HG02885 (cell line): Measurements from ENCODE around the gene ECSCR.
"Not testable (repeated sequence)": the region's sequence is repeated elsewhere in the genome, so short reads cannot be mapped to it uniquely, and the experiment has no call there.

Source experiments
- ATAC-seq: cut with Tn5 transposase; IDR thresholded peaks from one replicate; pipeline ENCODE4 v1.9.1; 2021; ENCODE audit warnings: mild to moderate bottlenecking; ENCODE audit not compliant: unreplicated experiment, poor library complexity

Gene ECSCR, protein sequence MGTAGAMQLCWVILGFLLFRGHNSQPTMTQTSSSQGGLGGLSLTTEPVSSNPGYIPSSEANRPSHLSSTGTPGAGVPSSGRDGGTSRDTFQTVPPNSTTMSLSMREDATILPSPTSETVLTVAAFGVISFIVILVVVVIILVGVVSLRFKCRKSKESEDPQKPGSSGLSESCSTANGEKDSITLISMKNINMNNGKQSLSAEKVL

GRCh38 chr5:139462586-139463276, at the start of gene ECSCR:
Gene ECSCR (minus strand): TSS chr5:139462743. CDS start chr5:139462670, 73 bp downstream.
- ATAC-seq = no peak

DNA sequence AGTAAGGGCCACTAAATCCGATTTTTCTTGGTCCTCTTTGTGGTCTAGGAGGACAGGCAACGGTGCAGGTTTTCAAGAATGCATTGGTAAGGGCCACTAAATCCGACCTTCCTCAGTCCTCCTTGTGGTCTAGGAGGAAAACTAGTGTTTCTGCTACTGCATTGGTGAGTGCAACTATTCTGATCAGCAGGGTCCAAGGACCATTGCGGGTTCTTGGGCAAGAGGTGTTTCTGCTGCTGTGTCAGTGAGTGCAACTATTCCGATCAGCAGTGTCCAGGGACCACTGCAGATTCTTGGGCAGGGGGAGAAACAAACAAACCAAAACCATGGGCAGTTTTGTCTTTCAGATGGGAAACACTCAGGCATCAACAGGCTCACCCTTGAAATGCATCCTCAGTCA, 42.2 kb upstream of the ECSCR start:
- ATAC-seq = not testable (repeated sequence)

DNA sequence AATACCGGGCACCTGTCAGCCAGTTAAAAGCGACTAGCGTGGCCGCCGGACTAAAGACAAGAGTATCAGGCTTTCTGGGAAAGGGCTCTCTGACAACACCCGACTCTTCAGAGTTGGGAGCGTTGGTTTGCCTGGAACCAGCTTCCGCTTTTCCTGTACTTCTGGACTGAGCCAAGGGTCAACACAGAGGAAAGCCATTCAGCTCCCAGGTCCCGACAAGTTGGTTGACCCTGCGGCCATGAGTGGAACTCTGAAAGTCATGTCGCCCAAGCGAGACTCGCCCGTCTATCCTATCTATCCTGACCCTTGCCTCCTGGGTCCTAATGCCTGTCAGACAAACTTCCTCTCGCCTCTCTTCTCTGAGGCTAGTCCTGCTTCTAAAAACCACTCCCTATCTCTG, 41.3 kb upstream of the ECSCR start:
- ATAC-seq = not testable (repeated sequence)

DNA sequence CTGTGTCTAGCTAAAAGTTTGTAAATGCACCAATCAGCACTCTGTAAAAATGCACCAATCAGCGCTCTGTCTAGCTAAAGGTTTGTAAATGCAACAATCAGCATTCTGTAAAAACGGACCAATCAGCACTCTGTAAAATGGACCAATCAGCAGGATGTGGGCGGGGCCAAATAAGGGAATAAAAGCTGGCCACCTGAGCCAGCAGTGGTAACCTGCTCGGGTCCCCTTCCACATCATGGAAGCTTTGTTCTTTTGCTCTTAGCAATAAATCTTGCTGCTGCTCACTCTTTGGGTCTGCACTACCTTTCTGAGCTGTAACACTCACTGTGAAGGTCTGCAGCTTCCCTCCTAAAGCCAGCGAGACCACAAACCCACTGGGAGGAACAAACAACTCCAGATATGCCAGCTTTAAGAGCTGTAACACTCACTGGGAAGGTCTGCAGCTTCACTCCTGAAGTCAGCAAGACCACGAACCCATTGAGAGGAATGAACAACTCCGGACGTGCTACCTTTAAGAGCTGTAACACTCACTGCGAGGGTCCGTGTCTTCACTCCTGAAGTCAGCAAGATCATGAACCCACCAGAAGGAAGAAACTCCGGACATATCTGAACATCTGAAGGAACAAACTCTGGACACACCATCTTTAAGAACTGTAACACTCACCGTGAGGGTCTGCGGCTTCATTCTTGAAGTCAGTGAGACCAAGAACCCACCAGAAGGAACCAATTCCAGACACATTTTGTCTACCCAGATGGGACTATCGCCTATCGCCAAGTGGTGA, 40.7 kb upstream of the ECSCR start:
- not testable (repeated sequence) for ATAC-seq

DNA sequence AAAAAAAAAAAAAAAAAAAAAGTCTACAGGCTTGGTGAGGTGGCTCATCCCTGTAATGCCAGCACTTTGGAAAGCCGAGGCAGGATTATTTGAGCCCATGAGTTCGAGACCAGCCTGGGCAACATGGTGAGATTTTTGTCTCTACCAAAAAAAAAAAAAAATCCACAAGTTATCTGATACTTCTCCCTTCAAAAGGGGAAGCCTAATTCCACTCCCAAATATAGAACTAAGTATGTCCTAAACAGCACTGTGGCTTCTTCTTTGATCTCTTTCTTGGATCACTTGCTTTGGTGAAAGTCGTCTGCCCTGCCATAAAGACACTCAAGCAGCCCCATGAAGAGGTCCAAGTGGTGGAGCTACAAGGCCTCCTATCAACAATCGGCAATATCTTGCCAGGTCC, 38.8 kb upstream of the ECSCR start:
- no peak for ATAC-seq

GRCh38 chr5:139495638-139496435, 33.3 kb upstream of the ECSCR start:
- ATAC-seq = no peak

- no peak for ATAC-seq
These were observed 32.3 kb upstream of the ECSCR start for GRCh38 chr5:139494832-139495231.

DNA sequence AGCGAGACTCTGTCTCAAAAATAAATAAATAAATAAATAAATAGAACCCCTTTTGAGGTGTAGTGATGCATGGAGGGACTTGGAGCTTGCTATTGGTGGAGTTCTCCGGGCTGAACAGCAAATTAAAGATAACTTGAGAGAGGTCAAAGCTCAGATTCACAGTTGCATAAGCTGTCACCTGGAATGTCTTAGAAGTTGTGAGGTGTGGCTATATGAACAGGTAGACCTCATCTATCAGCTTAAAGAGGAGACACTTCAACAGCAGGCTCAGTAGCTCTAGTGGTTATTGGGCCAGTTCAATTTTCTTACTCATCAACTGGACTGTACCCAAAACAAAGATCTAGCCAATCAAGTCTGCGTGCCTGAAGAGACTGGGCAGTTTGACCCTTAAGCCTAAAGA, 31.7 kb upstream of the ECSCR start:
- no peak for ATAC-seq

DNA sequence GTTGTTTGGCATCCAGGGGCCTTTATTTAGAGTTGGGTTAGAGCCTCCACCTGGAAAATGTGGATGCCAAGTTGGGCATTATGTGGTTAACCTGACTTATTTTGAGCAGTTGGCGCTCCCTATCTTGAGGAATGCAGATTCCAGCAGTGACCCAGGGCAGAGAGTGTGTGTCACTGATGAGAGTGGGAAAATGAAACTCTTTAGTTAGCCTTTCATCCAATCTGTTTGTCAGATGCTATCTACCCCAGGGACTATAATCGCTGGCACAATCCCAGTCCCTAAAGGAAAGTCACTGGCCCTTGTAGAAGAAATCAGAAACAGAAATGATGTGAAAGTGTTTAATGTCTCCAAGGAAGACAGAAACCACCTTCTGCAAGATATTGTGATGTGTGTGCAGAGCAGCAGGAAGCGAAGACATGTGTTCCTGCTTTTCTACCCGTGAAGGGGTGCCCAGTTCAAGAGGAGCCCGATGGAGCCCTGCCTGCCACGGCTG, 30.2 kb upstream of the ECSCR start:
- no peak for ATAC-seq

DNA sequence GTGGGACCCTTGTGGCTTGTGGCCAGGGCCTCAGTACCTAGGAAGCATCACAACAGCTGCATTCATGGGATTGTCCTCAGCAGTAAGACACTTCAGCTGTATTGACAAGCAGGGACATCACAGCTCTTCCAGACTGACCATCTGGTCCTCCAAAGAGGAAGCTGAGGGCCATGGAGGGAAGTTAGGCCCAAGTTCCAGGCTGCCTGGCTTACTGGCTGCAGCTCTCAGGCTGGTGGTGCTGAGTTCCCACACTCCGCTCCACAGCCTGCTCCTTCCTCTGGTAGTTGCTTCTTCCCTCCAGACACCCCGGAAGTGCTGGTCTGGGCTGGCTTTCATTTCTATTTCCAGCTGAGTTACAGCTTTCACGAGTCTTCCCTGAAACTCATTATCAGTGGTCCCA, 25.7 kb upstream of the ECSCR start:
- ATAC-seq = no peak

DNA sequence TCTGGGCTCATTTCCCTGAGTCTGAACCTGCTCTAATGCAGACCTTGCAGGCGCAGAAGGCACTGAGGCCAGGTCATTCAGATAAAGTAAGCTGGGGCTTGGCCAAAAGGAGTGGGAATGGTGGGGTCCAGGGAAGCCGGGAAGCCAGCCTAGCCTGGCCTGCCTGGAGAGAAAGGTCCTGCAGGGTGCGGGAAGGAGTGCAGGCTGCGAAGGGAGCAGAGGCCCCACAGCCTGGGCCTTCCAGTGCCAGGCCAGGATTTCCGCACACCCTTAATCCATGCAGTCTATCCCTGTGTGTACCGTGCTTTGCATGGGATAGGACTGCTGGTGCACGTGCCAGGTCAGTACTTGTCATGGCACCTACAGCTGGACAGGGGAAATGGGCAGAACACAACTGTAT, 23.7 kb upstream of the ECSCR start:
- no peak for ATAC-seq

GRCh38 chr5:139482890-139483208, 20.3 kb upstream of the ECSCR start:
- ATAC-seq = not testable (repeated sequence)

GRCh38 chr5:139482050-139482889, 19.7 kb upstream of the ECSCR start, which contains the start of gene STING1:
Gene STING1 (minus strand): TSS chr5:139482758. CDS start chr5:139481704, 1,054 bp downstream.
- ATAC-seq = peak; percentile 73

GRCh38 chr5:139481580-139482049, 19.1 kb upstream of the ECSCR start:
- peak; percentile 23 for ATAC-seq

DNA sequence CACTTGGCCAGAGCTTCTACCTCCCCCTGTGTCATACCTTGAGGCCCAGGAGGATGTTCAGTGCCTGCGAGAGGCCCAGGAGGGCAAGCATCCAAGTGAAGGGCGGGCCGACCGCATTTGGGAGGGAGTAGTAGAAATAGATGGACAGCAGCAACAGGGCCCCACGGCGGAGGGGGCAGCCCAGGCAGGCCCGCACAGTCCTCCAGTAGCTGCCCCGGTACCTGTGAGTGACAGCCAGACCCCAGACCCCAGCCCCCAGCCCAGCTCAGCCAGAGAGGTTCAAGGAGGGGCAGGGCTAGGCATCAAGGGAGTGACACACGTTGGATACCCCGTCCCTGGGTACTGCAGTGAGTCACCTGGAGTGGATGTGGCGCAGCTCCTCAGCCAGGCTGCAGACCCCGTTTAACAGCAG, 18.6 kb upstream of the ECSCR start:
- ATAC-seq = no peak

DNA sequence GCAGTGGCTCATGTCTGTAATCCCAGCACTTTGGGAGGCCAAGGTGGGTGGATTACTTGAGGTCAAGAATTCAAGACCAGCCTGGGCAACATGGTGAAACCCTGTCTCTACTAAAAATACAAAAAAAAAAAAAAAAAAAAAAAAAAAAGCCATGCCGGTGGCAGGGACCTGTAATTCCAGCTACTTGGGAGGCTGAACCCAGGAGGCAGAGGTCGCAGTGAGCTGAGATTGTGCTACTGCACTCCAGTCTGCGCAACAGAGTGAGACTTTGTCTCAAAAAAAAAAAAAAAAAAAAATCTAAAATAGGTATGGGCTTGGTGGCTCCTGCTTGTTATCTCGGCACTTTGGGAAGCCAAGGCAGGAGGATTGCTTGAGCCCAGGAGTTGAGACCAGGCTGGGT, 17.2 kb upstream of the ECSCR start:
- ATAC-seq = not testable (repeated sequence)

DNA sequence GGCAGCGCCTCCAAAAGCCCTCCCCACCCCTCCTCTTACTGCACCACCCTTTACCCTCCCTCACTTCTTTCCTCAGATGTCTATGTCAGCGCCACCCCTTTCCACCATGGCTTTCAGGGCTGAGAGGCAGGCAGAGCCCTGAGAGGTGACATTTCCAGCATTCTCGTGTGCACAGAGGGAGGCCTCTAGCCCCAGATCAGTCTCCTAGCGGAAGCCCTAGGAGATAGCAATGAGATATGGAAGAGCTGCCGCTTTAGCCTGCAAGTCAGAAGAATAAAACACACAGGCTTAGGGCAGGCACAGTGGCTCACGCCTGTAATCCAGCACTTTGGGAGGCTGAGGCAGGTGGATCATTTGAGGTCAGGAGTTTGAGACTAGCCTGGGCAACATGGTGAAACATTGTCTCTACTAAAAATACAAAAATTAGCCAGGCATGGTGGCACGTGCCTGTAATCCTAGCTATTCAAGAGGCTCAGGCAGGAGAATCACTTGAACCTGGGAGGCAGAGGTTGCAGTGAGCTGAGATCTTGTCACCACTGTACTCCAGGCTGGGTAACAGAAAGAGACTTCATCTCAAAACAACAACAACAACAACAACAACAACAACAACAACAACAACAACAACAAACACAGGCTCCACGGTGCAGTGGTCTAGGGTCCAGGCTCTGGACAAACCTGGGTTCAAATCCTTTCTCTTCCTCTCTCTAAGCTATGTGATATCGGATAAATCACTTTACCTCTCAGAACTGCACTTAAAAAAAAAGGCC, 16.3 kb upstream of the ECSCR start:
- ATAC-seq = not testable (repeated sequence)

DNA sequence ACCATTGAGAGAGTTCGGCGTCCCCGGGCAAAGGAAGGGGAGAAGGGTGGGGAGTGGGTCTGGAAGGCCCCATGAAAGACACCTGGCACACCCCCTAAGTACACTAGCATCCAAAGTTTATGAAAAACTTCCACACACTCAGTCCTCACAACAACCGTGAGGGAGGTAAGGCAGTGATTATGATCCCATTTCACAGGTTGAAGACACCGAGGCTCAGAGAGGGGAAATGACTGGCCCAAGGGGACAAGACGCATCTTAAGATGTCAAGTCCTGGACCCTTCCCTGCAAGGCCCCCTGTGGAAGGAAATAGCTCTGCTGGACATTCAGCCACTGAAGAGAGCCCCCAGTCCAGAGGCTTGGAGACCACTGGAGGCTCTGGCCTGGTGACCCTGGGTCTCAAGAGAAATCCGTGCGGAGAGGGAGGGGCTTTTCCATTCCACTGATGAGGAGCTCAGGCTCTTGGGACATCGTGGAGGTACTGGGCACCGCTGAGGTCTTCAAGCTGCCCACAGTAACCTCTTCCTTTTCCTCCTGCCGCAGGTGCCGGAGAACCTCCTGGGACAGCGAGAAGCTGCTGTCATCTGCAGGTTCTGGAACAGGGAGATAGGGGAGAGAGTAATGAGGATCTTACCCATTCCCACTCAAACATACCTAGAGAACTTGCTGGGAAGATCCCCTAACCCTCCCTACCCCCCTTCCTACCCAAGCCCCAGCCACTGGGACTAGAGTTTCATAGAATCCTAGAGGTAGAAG, 13.5 kb upstream of the ECSCR start:
- no peak for ATAC-seq
